ENCODE data around the gene ARL6IP5.

DNA sequence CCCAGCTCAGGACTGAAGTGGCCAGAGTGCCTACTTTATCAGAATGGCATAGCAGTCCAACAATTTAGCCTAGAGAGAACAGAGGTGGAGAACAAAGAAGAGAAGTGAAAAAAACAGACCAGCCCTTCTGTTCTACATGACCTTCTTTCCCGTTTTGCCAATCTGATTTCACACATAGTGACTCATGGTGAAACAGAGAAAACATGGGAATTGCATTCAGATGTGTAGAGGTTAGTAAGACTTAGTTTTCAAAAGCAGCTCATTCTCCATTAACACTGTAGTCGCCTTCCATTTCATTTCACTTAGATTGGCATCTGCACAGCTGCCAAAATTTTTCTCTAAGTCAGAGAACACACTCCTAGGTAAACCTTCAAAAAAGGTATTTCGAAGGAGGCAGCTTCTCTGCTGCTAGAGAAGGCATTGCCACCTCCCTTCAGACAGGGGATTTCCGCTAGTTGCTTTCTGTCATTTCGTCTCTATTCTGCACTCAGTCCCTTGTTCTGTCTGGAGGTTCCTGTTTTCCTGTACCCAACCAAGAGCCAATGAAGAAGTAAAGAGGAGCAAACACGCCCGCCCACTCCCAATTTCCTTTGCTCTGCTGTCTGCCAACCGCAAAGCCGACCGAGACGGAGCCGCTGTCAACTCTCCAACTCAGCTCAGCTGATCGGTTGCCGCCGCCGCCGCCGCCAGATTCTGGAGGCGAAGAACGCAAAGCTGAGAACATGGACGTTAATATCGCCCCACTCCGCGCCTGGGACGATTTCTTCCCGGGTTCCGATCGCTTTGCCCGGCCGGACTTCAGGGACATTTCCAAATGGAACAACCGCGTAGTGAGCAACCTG, at the start of gene ARL6IP5:
- TF ChIP-seq POLR2A (IDR thresholded peaks at IDR 0.05; ENCODE audit: low read depth, low read length) (0 out of 2 replicates have a peak, but pooled peaks have one; percentile 47), POLR2AphosphoS5 (IDR thresholded peaks at IDR 0.05; ENCODE audit: low read depth, low read length) (0 out of 2 replicates have a peak, but pooled peaks have one; percentile 36), TAF1 (IDR thresholded peaks at IDR 0.05; ENCODE audit: low read depth, low read length) (peak; percentile 58; the same call in 1 of the 2 replicates), SPI1 (IDR thresholded peaks at IDR 0.05; ENCODE audit: low read depth, low read length) (peak; percentile 49), PAX5 (IDR thresholded peaks at IDR 0.05; ENCODE audit: insufficient read depth, low read length, severe bottlenecking) (no peak), POU2F2 (IDR thresholded peaks at IDR 0.05; ENCODE audit: low read depth, low read length) (peak; percentile 77; the same call in 1 of the 2 replicates)

Data from GM12891 (cell line).